Stomach (tissue), 4 donors: ENCODE results near the gene IGF1R.

Source experiments
- EP300 ChIP-seq: sonication (generic); formaldehyde crosslinking; IDR thresholded peaks from one replicate; pipeline ENCODE4 v1.6.1; 2017; ENCODE audit warnings: antibody characterized with exemption
- POLR2A ChIP-seq, 4 donors: fragments of 450-650 bp; IDR thresholded peaks; one replicate each; pipeline ENCODE4 v1.6.1; 2016; ENCODE audit warnings: antibody characterized with exemption in 4 of 4, control low read depth in 2 of 4, mild to moderate bottlenecking in 1 of 4, moderate library complexity in 1 of 4
- POLR2AphosphoS5 ChIP-seq, 3 donors: sonication (generic); formaldehyde crosslinking; IDR thresholded peaks; one replicate each; pipeline ENCODE4 v1.6.1; 2016; ENCODE audit warnings: antibody characterized with exemption in 3 of 3
- TF ChIP-seq, protein P1 (sequence below), 7 experiments: fragments of 450-650 bp in 4 of 7; fragments of 200-600 bp in 3 of 7; sonication (generic) in 3 of 7; IDR thresholded peaks; one replicate each; pipeline ENCODE4 v1.5.1; 2016 to 2019; ENCODE audit warnings: antibody characterized with exemption in 7 of 7, control low read depth in 2 of 7, mild to moderate bottlenecking in 1 of 7

DNA sequence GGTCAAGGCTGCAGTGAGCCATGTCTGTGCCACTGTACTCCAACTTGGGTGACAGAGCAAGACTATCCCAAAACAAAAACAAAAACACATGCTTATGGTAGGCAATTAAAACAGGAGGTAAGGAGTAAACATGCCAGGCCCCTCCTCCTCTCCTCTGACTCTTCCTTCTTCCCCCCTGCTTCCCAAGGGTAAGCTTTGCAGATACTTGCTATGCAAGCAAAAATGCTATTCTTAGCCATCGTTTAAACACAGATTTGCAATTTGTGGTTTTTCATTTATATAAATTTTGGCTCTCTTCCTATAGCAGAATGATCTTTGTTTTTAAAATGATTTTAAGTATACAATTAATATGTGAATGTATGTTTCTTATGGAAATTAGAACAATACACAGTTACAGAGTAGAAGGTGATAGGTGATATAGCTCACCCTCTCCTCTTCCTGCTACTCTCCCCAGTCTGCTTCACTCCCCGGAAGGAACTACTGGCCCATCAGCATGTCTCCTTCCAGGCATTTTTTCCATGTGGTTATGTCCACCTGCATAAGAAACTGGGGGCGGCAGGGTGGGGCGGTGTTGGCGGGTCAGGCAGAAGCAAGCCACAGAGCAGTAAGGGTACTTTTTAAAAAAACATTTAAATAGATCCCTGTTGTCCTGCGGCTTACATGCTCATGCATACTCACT is 42.1 kb downstream of the IGF1R start:
- TF ChIP-seq, protein P1, sequence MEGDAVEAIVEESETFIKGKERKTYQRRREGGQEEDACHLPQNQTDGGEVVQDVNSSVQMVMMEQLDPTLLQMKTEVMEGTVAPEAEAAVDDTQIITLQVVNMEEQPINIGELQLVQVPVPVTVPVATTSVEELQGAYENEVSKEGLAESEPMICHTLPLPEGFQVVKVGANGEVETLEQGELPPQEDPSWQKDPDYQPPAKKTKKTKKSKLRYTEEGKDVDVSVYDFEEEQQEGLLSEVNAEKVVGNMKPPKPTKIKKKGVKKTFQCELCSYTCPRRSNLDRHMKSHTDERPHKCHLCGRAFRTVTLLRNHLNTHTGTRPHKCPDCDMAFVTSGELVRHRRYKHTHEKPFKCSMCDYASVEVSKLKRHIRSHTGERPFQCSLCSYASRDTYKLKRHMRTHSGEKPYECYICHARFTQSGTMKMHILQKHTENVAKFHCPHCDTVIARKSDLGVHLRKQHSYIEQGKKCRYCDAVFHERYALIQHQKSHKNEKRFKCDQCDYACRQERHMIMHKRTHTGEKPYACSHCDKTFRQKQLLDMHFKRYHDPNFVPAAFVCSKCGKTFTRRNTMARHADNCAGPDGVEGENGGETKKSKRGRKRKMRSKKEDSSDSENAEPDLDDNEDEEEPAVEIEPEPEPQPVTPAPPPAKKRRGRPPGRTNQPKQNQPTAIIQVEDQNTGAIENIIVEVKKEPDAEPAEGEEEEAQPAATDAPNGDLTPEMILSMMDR (IDR thresholded peaks at IDR 0.05): no peak
- no peak for TF ChIP-seq EP300
- no peak for TF ChIP-seq POLR2A (IDR thresholded peaks at IDR 0.05)
- no peak for TF ChIP-seq POLR2AphosphoS5 (IDR thresholded peaks at IDR 0.05)
